Measurements from ENCODE around the gene RNF43.

RNF43 gene

GRCh38 chr17:58416396-58416795, 938 bp downstream of the RNF43 start:
- H3K4me3 ChIP-seq (ENCODE audit: low read length), result no peak overlapping the region
- H3K27ac ChIP-seq (ENCODE audit: low read length), result no peak overlapping the region
- no peak overlapping the region for H3K4me2 ChIP-seq (ENCODE audit: low read length)
- no peaks in the 10 kb centered on the region for H3K36me3 ChIP-seq (replicated peaks; ENCODE audit: low read depth, low read length)
- no peaks in the 10 kb centered on the region for H3K9me3 ChIP-seq (ENCODE audit: insufficient read depth, low read length)
- H4K20me1 ChIP-seq (ENCODE audit: insufficient read depth, low read length), result no peaks in the 10 kb centered on the region
- H3K9ac ChIP-seq (ENCODE audit: low read length), result no peak overlapping the region
- H2AFZ ChIP-seq (ENCODE audit: low read depth, low read length), result no peak overlapping the region
- peaks cover 14% of the 10 kb centered on the region for H3K4me1 ChIP-seq (ENCODE audit: low read length)
- no peaks in the 10 kb centered on the region for H3K79me2 ChIP-seq (ENCODE audit: low read length)
- TF ChIP-seq EZH2phosphoT487 (IDR thresholded peaks at IDR 0.05; ENCODE audit: low read depth), result no peak
- no peak for TF ChIP-seq CTCF (IDR thresholded peaks at IDR 0.05; ENCODE audit: low read depth, low read length)
- peaks cover 37% of the 10 kb centered on the region for H3K27me3 ChIP-seq (ENCODE audit: low read depth, low read length)

- Histone ChIP-seq H3K4me1 (ENCODE audit: low read length) (peaks cover 14% of the 10 kb centered on the region), H3K27ac (ENCODE audit: low read length) (no peak overlapping the region), H3K27me3 (ENCODE audit: low read depth, low read length) (peaks cover 38% of the 10 kb centered on the region), H3K4me3 (ENCODE audit: low read length) (no peak overlapping the region), H3K36me3 (replicated peaks; ENCODE audit: low read depth, low read length) (no peaks in the 10 kb centered on the region), H4K20me1 (ENCODE audit: insufficient read depth, low read length) (no peaks in the 10 kb centered on the region), H3K9me3 (ENCODE audit: insufficient read depth, low read length) (no peaks in the 10 kb centered on the region), H2AFZ (ENCODE audit: low read depth, low read length) (no peak overlapping the region), H3K4me2 (ENCODE audit: low read length) (no peak overlapping the region), H3K9ac (ENCODE audit: low read length) (no peak overlapping the region), H3K79me2 (ENCODE audit: low read length) (no peaks in the 10 kb centered on the region)
- no peak for TF ChIP-seq EZH2phosphoT487 (IDR thresholded peaks at IDR 0.05; ENCODE audit: low read depth)
- no peak for TF ChIP-seq CTCF (IDR thresholded peaks at IDR 0.05; ENCODE audit: low read depth, low read length)
Measured at GRCh38 chr17:58415371-58416055, 1.8 kb downstream of the RNF43 start.

GRCh38 chr17:58414596-58414997, 2.7 kb downstream of the RNF43 start:
- no peaks in the 10 kb centered on the region for H3K36me3 ChIP-seq (replicated peaks; ENCODE audit: low read depth, low read length)
- peaks cover 14% of the 10 kb centered on the region for H3K4me1 ChIP-seq (ENCODE audit: low read length)
- H3K9me3 ChIP-seq (ENCODE audit: insufficient read depth, low read length), result no peaks in the 10 kb centered on the region
- no peak overlapping the region for H2AFZ ChIP-seq (ENCODE audit: low read depth, low read length)
- no peak overlapping the region for H3K4me2 ChIP-seq (ENCODE audit: low read length)
- no peak overlapping the region for H3K27ac ChIP-seq (ENCODE audit: low read length)
- TF ChIP-seq EZH2phosphoT487 (IDR thresholded peaks at IDR 0.05; ENCODE audit: low read depth), result no peak
- TF ChIP-seq CTCF (IDR thresholded peaks at IDR 0.05; ENCODE audit: low read depth, low read length), result no peak
- H4K20me1 ChIP-seq (ENCODE audit: insufficient read depth, low read length), result no peaks in the 10 kb centered on the region
- no peak overlapping the region for H3K4me3 ChIP-seq (ENCODE audit: low read length)
- peaks cover 36% of the 10 kb centered on the region for H3K27me3 ChIP-seq (ENCODE audit: low read depth, low read length)
- H3K79me2 ChIP-seq (ENCODE audit: low read length), result no peaks in the 10 kb centered on the region
- no peak overlapping the region for H3K9ac ChIP-seq (ENCODE audit: low read length)

- H3K4me2 ChIP-seq (ENCODE audit: low read length), result no peak overlapping the region
- no peak overlapping the region for H2AFZ ChIP-seq (ENCODE audit: low read depth, low read length)
- no peaks in the 10 kb centered on the region for H3K79me2 ChIP-seq (ENCODE audit: low read length)
- H3K36me3 ChIP-seq (replicated peaks; ENCODE audit: low read depth, low read length), result no peaks in the 10 kb centered on the region
- H3K27me3 ChIP-seq (ENCODE audit: low read depth, low read length), result peaks cover 38% of the 10 kb centered on the region
- H3K4me1 ChIP-seq (ENCODE audit: low read length), result peaks cover 14% of the 10 kb centered on the region
- no peak overlapping the region for H3K27ac ChIP-seq (ENCODE audit: low read length)
- no peaks in the 10 kb centered on the region for H3K9me3 ChIP-seq (ENCODE audit: insufficient read depth, low read length)
- no peak overlapping the region for H3K9ac ChIP-seq (ENCODE audit: low read length)
- H4K20me1 ChIP-seq (ENCODE audit: insufficient read depth, low read length), result no peaks in the 10 kb centered on the region
- TF ChIP-seq CTCF (IDR thresholded peaks at IDR 0.05; ENCODE audit: low read depth, low read length) (no peak), EZH2phosphoT487 (IDR thresholded peaks at IDR 0.05; ENCODE audit: low read depth) (no peak)
- no peak overlapping the region for H3K4me3 ChIP-seq (ENCODE audit: low read length)
Measured at GRCh38 chr17:58413684-58414083, 3.6 kb downstream of the RNF43 start.

Measured in OCI-LY3 (cell line).